ENCODE results near the gene LTBR. TPM values are rescaled to one million over a fixed set of nuclear protein-coding genes. Genes with fewer than 3 reads are reported as not detected.

Gene LTBR
- total and polyA plus RNA-seq, 2 of the 4 experiments (the other 2 are of a cell fraction), result 19.7 to 62.5 TPM

DNA sequence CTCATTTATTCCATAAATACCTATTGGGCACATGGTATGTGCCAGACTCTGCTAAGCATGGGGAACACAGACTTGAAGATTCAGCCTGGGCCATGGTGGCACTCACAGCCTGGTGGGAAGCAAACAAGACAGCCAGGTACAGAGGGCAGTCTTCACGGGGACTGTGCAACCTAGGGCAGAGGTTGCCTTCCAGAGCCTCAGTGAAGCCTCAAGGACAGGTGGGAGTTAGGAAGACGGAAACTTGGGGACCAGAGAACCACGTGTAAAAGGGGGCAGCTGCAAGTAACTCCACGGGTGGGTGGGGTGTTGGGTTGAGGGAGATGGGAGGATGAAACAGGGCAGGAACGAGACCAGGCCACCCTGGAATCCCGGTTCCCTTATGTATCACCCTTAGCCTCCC is 980 bp upstream of the LTBR start:
- H4K8ac ChIP-seq (ENCODE audit: low read depth in 2 of 2, low read length in 2 of 2), result peak overlapping the region; percentile 94 to 95; a peak in 3 of 4 replicates
- H3K36me3 ChIP-seq (ENCODE audit: control insufficient read depth, insufficient read depth, low read length), result peaks cover 20% of the 10 kb centered on the region; the same call in 1 of the 2 replicates
- CTCF ChIA-PET, result no interaction called here
- BruUV-seq (replicated peaks), result no TSS peak
- no peaks in the 10 kb centered on the region for H3K27me3 ChIP-seq (ENCODE audit: control insufficient read depth, insufficient read depth, low read length)
- H3K79me1 ChIP-seq (ENCODE audit: low read depth in 1 of 2, low read length in 2 of 2), result peaks cover 24 to 44% of the 10 kb centered on the region in 2 experiments; a peak in 3 of 4 replicates
- peak overlapping the region; percentile 71 for H2BK120ac ChIP-seq (ENCODE audit: low read depth, low read length)
- H3K18ac ChIP-seq (ENCODE audit: low read depth, low read length), result peak overlapping the region; percentile 82; the same call in 1 of the 2 replicates
- H3K4me3 ChIP-seq (ENCODE audit: insufficient read depth, low read depth, low read length), result no peak overlapping the region
- peak overlapping the region; percentile 91 for H3K23ac ChIP-seq (ENCODE audit: low read depth, low read length)
- dilution Hi-C loops (cut with HindIII; ENCODE audit: low sequenced_read_pairs, unreplicated experiment), result no loop called here
- ATAC-seq (ENCODE audit: low read depth) (no peak), DNase-seq (no peak)
- no peak overlapping the region; the same call in 1 of the 2 replicates for H3K9ac ChIP-seq (ENCODE audit: low read depth, low read length)
- peaks cover 20% of the 10 kb centered on the region for H3K4me1 ChIP-seq (ENCODE audit: control insufficient read depth, insufficient read depth, low read length)
- TF ChIP-seq, protein P1, sequence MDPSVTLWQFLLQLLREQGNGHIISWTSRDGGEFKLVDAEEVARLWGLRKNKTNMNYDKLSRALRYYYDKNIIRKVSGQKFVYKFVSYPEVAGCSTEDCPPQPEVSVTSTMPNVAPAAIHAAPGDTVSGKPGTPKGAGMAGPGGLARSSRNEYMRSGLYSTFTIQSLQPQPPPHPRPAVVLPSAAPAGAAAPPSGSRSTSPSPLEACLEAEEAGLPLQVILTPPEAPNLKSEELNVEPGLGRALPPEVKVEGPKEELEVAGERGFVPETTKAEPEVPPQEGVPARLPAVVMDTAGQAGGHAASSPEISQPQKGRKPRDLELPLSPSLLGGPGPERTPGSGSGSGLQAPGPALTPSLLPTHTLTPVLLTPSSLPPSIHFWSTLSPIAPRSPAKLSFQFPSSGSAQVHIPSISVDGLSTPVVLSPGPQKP (IDR thresholded peaks at IDR 0.05; ENCODE audit: borderline replicate concordance, low read depth, low read length), result no peak
- TF ChIP-seq FOS (IDR thresholded peaks at IDR 0.05; ENCODE audit: low read depth, low read length) (no peak), RFX5 (IDR thresholded peaks at IDR 0.05; ENCODE audit: low read depth, low read length) (no peak), SMC3 (IDR thresholded peaks at IDR 0.05; ENCODE audit: low read depth, low read length) (no peak), MAFK (IDR thresholded peaks at IDR 0.05; ENCODE audit: low read depth, low read length) (no peak), RAD21 (IDR thresholded peaks at IDR 0.05; ENCODE audit: low read length) (no peak), POLR2A (IDR thresholded peaks at IDR 0.05; ENCODE audit: low read depth, low read length) (no peak), CEBPB (IDR thresholded peaks at IDR 0.05; ENCODE audit: low read depth, low read length) (no peak), RCOR1 (IDR thresholded peaks at IDR 0.05; ENCODE audit: insufficient replicate concordance, low read length) (no peak), MXI1 (IDR thresholded peaks at IDR 0.05; ENCODE audit: borderline replicate concordance, low read depth, low read length) (no peak), CHD1 (IDR thresholded peaks at IDR 0.05; ENCODE audit: low read depth, low read length) (no peak), NFE2L2 (IDR thresholded peaks at IDR 0.05; ENCODE audit: low read depth, low read length) (no peak), BHLHE40 (IDR thresholded peaks at IDR 0.05; ENCODE audit: low read depth, low read length) (no peak), MAZ (IDR thresholded peaks at IDR 0.05; ENCODE audit: borderline replicate concordance, low read depth, low read length) (no peak)
- TF ChIP-seq, protein P2, sequence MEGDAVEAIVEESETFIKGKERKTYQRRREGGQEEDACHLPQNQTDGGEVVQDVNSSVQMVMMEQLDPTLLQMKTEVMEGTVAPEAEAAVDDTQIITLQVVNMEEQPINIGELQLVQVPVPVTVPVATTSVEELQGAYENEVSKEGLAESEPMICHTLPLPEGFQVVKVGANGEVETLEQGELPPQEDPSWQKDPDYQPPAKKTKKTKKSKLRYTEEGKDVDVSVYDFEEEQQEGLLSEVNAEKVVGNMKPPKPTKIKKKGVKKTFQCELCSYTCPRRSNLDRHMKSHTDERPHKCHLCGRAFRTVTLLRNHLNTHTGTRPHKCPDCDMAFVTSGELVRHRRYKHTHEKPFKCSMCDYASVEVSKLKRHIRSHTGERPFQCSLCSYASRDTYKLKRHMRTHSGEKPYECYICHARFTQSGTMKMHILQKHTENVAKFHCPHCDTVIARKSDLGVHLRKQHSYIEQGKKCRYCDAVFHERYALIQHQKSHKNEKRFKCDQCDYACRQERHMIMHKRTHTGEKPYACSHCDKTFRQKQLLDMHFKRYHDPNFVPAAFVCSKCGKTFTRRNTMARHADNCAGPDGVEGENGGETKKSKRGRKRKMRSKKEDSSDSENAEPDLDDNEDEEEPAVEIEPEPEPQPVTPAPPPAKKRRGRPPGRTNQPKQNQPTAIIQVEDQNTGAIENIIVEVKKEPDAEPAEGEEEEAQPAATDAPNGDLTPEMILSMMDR (conservative IDR thresholded peaks at IDR 0.05; ENCODE audit: low read depth, low read length), result no peak
- TF ChIP-seq, protein P3, sequence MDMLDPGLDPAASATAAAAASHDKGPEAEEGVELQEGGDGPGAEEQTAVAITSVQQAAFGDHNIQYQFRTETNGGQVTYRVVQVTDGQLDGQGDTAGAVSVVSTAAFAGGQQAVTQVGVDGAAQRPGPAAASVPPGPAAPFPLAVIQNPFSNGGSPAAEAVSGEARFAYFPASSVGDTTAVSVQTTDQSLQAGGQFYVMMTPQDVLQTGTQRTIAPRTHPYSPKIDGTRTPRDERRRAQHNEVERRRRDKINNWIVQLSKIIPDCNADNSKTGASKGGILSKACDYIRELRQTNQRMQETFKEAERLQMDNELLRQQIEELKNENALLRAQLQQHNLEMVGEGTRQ (IDR thresholded peaks at IDR 0.05; ENCODE audit: low read depth, low read length), result no peak
- peak overlapping the region; percentile 97 for H2AFZ ChIP-seq (replicated peaks; ENCODE audit: low read length, poor library complexity)
- no peak overlapping the region; the same call in 1 of the 2 replicates for H3K56ac ChIP-seq (ENCODE audit: extremely low read depth, insufficient read depth, low read length)
- peak overlapping the region; percentile 85 for H3K27ac ChIP-seq (ENCODE audit: insufficient read depth, low read length)
- peaks cover 27% of the 10 kb centered on the region for H3K9me1 ChIP-seq (ENCODE audit: insufficient read depth, low read length)
- 86% methylated on average over 1 of the region's 6 CpGs; no CpG with 5 or more reads in 1 of the 2 experiments for WGBS, 2 experiments (ENCODE audit: extremely low coverage in 2 of 2, insufficient read length in 1 of 2)
- intact Hi-C loops (cut with micrococcal nuclease), result no loop called here
- H2AK5ac ChIP-seq (ENCODE audit: low read depth, low read length), result peak overlapping the region; percentile 96
- H2AK9ac ChIP-seq (replicated peaks; ENCODE audit: low read depth, low read length, poor library complexity), result peak overlapping the region; percentile 100
- H4K91ac ChIP-seq (ENCODE audit: insufficient read depth, low read depth, low read length), result peak overlapping the region; percentile 98
- H2BK15ac ChIP-seq (ENCODE audit: low read depth, low read length), result peak overlapping the region; percentile 24; the same call in 1 of the 3 replicates
- H4K20me1 ChIP-seq (ENCODE audit: insufficient read depth, low read length), result peaks cover 4% of the 10 kb centered on the region; the same call in 1 of the 2 replicates
- POLR2A ChIA-PET (ENCODE audit: unreplicated experiment), result interaction anchor here (0.9 to 1.7 kb wide), 2 partner anchors 44 to 46 kb away, joined by 4 to 6 read pairs; no protein-coding TSS in a partner anchor
- in situ Hi-C loops (cut with MboI; ENCODE audit: low sequenced_read_pairs), result no loop called here
- no peaks in the 10 kb centered on the region for H3K9me3 ChIP-seq (ENCODE audit: control insufficient read depth, insufficient read depth, low read length)
- H4K5ac ChIP-seq (ENCODE audit: low read depth, low read length), result peak overlapping the region; percentile 92
- H2BK5ac ChIP-seq (ENCODE audit: low read depth, low read length, poor library complexity, severe bottlenecking), result peak overlapping the region; percentile 86
- H3K4ac ChIP-seq (ENCODE audit: low read depth, low read length), result peak overlapping the region; percentile 97
- peak overlapping the region; percentile 96 for H3K14ac ChIP-seq (replicated peaks; ENCODE audit: low read depth, low read length)
- peak overlapping the region; percentile 35; the same call in 1 of the 2 replicates for H2BK20ac ChIP-seq (ENCODE audit: low read depth, low read length)
- no peak overlapping the region; the same call in 1 of the 2 replicates for H3K4me2 ChIP-seq (ENCODE audit: low read depth, low read length)
